A549 treated with AZD2906 at 1 μM for 4 hours (cell line): ENCODE results near the gene TTYH1. TPM values are rescaled to one million over a fixed set of nuclear protein-coding genes. Genes with fewer than 3 reads are reported as not detected.

Experiments used
- total RNA-seq: library from RNA; stranded (reverse); fragments of 200-300 nt; extraction: Qiagen RNA extraction; gene quantifications from 5 replicates; pipeline ENCODE4 v1.2.3, GENCODE V29; 2022

Gene TTYH1
- total RNA-seq: 0.03 to 0.25 TPM (median 0.17 TPM) in 4 of 5 replicates, not detected in the other

GRCh38 chr19:54415208-54415900 is at the start of gene TTYH1:
TSS of gene TTYH1 (plus strand) at chr19:54415464. CDS start at chr19:54415553, 89 bp downstream.

GRCh38 chr19:54448774-54449700 is 33.8 kb downstream of the TTYH1 start, which contains the start of gene LENG8:
TSS of gene LENG8 (plus strand) at chr19:54449199. CDS start at chr19:54451345, 2,146 bp downstream.

GRCh38 chr19:54463531-54464043 is 48.3 kb downstream of the TTYH1 start, which contains the start of gene LENG9:
TSS of gene LENG9 (minus strand) at chr19:54463778. CDS start at chr19:54463526, 252 bp downstream.

GRCh38 chr19:54473071-54473891 is 58.0 kb downstream of the TTYH1 start, which contains the start of gene CDC42EP5:
TSS of gene CDC42EP5 (minus strand) at chr19:54473296. CDS start at chr19:54465547, 7,749 bp downstream.

Other genes with a start within 250 kb of the TTYH1 start
- gene TMC4, start 242.3 kb upstream of the TTYH1 start, total RNA-seq: 0.69 to 1.3 TPM (median 1.1 TPM) in 5 replicates
- 114 to 154 TPM (median 150 TPM) in 5 replicates for gene MBOAT7, start 225.9 kb upstream of the TTYH1 start, total RNA-seq
- gene TSEN34, start 224.2 kb upstream of the TTYH1 start, total RNA-seq: 81.8 to 130 TPM (median 123 TPM) in 5 replicates
- gene RPS9, start 214.6 kb upstream of the TTYH1 start, total RNA-seq: 2,105 to 2,627 TPM (median 2,279 TPM) in 5 replicates
- 0.11 to 0.50 TPM (median 0.23 TPM) in 5 replicates for gene LILRB3, start 192.5 kb upstream of the TTYH1 start, total RNA-seq
- 0.06 to 0.08 TPM (median 0.06 TPM) in 5 replicates for gene LILRA6, start 172.7 kb upstream of the TTYH1 start, total RNA-seq
- 0.03 to 0.06 TPM (median 0.05 TPM) in 4 of 5 replicates, not detected in the other for gene LILRB5, start 158.2 kb upstream of the TTYH1 start, total RNA-seq
- 0.08 to 0.17 TPM (median 0.09 TPM) in 4 of 5 replicates, not detected in the other for gene LILRB2, start 134.4 kb upstream of the TTYH1 start, total RNA-seq
- 0.09 TPM in 1 of 5 replicates, not detected in the others for gene LILRA5, start 102.3 kb upstream of the TTYH1 start, total RNA-seq
- gene LILRA4, start 76.3 kb upstream of the TTYH1 start, total RNA-seq: 0.02 to 0.06 TPM in 2 of 5 replicates, not detected in the others
- not detected in 5 replicates for gene LAIR1, start 50.5 kb upstream of the TTYH1 start, total RNA-seq
- gene LENG8, start 33.7 kb downstream of the TTYH1 start, total RNA-seq: 66.9 to 121 TPM (median 106 TPM) in 5 replicates
- gene LENG9, start 48.3 kb downstream of the TTYH1 start, total RNA-seq: 4.2 to 7.7 TPM (median 7.0 TPM) in 5 replicates
- 0.14 to 0.29 TPM (median 0.15 TPM) in 3 of 5 replicates, not detected in the others for gene CDC42EP5, start 57.8 kb downstream of the TTYH1 start, total RNA-seq
- gene LAIR2, start 87.4 kb downstream of the TTYH1 start, total RNA-seq: not detected in 5 replicates
- gene LILRA2, start 158.3 kb downstream of the TTYH1 start, total RNA-seq: not detected in 5 replicates
- not detected in 5 replicates for gene LILRA1, start 178.2 kb downstream of the TTYH1 start, total RNA-seq
- 0.02 to 0.03 TPM in 2 of 5 replicates, not detected in the others for gene LILRB1, start 215.0 kb downstream of the TTYH1 start, total RNA-seq
- not detected in 5 replicates for gene LILRB4, start 247.5 kb downstream of the TTYH1 start, total RNA-seq